HUES48 (cell line): ENCODE results near the gene TRPC6.

Source experiments
- H3K27ac ChIP-seq: one replicate; pipeline ENCODE4 v1.7.0; 2013; ENCODE audit warnings: low read depth, low read length, inconsistent platforms
- H3K27me3 ChIP-seq: 2 replicates; pipeline ENCODE4 v1.6.1; 2013; ENCODE audit warnings: mild to moderate bottlenecking, low read length; ENCODE audit not compliant: control insufficient read depth, insufficient read depth
- H3K36me3 ChIP-seq: 2 replicates; pipeline ENCODE4 v1.6.1; 2013; ENCODE audit warnings: low read length; ENCODE audit not compliant: control insufficient read depth, insufficient read depth
- H3K4me1 ChIP-seq: 2 replicates; pipeline ENCODE4 v1.6.1; 2013; ENCODE audit warnings: mild to moderate bottlenecking, low read length; ENCODE audit not compliant: control insufficient read depth, insufficient read depth
- H3K4me3 ChIP-seq: 2 replicates; pipeline ENCODE4 v1.5.1; 2013; ENCODE audit warnings: mild to moderate bottlenecking, low read depth, low read length
- H3K9ac ChIP-seq: 2 replicates; pipeline ENCODE4 v1.6.1; 2013; ENCODE audit warnings: mild to moderate bottlenecking, low read depth, low read length, moderate library complexity
- H3K9me3 ChIP-seq: 2 replicates; pipeline ENCODE4 v1.6.1; 2013; ENCODE audit warnings: low read length; ENCODE audit not compliant: control insufficient read depth, insufficient read depth

The TRPC6 gene

GRCh38 chr11:101523634-101524260, 60.1 kb downstream of the TRPC6 start:
- Histone ChIP-seq H3K4me3 (no peak overlapping the region; the same call in 1 of the 2 replicates), H3K4me1 (peaks cover 16% of the 10 kb centered on the region), H3K9ac (no peak overlapping the region), H3K9me3 (peaks cover 25% of the 10 kb centered on the region), H3K27ac (peak overlapping the region; percentile 90), H3K27me3 (no peaks in the 10 kb centered on the region), H3K36me3 (no peaks in the 10 kb centered on the region)

DNA sequence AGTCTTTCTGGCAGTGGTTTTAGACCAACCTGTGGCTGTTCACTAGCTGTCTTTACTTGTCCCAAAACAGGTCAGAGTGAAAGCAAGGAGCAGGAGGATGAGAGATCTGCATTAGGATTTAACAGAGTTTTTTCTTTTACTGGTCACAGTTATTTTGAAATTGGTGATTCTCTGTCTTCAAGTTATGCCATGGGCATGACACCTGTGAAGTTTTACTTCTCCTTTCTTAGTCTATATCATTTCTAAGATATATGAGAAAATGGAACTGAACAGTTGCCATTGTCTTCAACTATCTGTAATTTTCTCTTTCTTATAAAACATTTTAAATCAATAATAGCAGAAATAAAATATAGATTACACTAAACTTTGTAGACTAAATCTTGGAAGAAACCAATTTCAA, 60.6 kb downstream of the TRPC6 start:
- Histone ChIP-seq H3K27ac (peak overlapping the region; percentile 90), H3K4me3 (no peak overlapping the region), H3K4me1 (peaks cover 16% of the 10 kb centered on the region), H3K9me3 (peaks cover 25% of the 10 kb centered on the region), H3K9ac (no peak overlapping the region), H3K27me3 (no peaks in the 10 kb centered on the region), H3K36me3 (no peaks in the 10 kb centered on the region)

GRCh38 chr11:101521821-101522220, 62.0 kb downstream of the TRPC6 start:
- H3K36me3 ChIP-seq: no peaks in the 10 kb centered on the region
- no peak overlapping the region for H3K4me3 ChIP-seq
- H3K27ac ChIP-seq: no peak overlapping the region

GRCh38 chr11:101516546-101516945, 67.3 kb downstream of the TRPC6 start:
- peaks cover 14% of the 10 kb centered on the region for H3K9me3 ChIP-seq
- peaks cover 30% of the 10 kb centered on the region for H3K4me1 ChIP-seq
- peak overlapping the region; percentile 57 for H3K27ac ChIP-seq
- H3K9ac ChIP-seq: no peak overlapping the region
- H3K27me3 ChIP-seq: no peaks in the 10 kb centered on the region
- no peaks in the 10 kb centered on the region for H3K36me3 ChIP-seq
- H3K4me3 ChIP-seq: no peak overlapping the region

More at GRCh38 chr11:101521821-101522220, 62.0 kb downstream of the TRPC6 start:
- Histone ChIP-seq H3K9ac (no peak overlapping the region), H3K27me3 (no peaks in the 10 kb centered on the region), H3K9me3 (peaks cover 25% of the 10 kb centered on the region), H3K4me1 (peaks cover 19% of the 10 kb centered on the region)

DNA sequence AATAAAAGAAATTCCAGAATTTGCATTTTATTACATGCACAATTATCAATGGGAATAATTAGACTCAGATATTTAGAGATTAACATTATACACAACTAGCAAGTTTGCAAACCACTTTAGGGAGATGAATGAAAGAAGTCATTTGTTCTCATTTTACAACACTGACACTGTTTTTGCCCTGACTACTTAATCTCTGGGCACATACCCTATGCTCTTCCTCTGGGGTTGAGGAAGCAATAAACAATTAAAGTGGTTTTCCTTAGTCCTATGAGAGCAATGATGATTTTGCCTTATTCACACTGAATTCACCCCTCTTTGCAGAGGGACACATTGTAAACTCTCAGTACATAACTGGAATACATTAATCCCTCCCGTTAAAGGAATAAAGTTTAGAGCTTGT, 72.7 kb downstream of the TRPC6 start:
- Histone ChIP-seq H3K27me3 (no peaks in the 10 kb centered on the region), H3K4me1 (peaks cover 25% of the 10 kb centered on the region), H3K9me3 (no peaks in the 10 kb centered on the region), H3K9ac (no peak overlapping the region), H3K4me3 (no peak overlapping the region), H3K36me3 (no peaks in the 10 kb centered on the region), H3K27ac (no peak overlapping the region)

- H3K4me1 ChIP-seq: peaks cover 20% of the 10 kb centered on the region
- H3K27ac ChIP-seq: no peak overlapping the region
- no peaks in the 10 kb centered on the region for H3K9me3 ChIP-seq
- H3K27me3 ChIP-seq: no peaks in the 10 kb centered on the region
- H3K36me3 ChIP-seq: no peaks in the 10 kb centered on the region
- no peak overlapping the region for H3K9ac ChIP-seq
- no peak overlapping the region for H3K4me3 ChIP-seq
Measured at GRCh38 chr11:101510591-101510990, 73.2 kb downstream of the TRPC6 start.

DNA sequence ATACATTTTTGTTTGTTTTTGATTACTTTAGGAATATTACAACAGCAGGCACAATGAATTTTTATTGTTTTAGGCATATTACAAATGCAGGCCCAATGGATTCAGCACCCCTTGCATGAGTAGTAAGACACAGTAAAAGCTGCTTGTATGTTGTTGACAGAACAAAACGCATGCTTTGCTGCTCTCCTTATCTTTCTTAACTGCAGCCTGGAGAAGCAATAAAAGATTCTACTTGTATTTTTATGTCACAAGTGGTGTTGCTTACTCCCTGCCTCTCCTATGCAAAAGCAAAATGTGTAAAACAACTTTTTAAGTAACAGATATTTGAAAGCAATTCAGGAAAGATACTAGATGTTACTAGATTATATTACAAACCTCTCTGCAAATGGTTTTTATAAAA, 73.9 kb downstream of the TRPC6 start:
- no peaks in the 10 kb centered on the region for H3K9me3 ChIP-seq
- H3K4me1 ChIP-seq: peaks cover 14% of the 10 kb centered on the region
- H3K9ac ChIP-seq: no peak overlapping the region
- H3K36me3 ChIP-seq: no peaks in the 10 kb centered on the region
- H3K27ac ChIP-seq: no peak overlapping the region
- H3K27me3 ChIP-seq: no peaks in the 10 kb centered on the region
- no peak overlapping the region for H3K4me3 ChIP-seq

DNA sequence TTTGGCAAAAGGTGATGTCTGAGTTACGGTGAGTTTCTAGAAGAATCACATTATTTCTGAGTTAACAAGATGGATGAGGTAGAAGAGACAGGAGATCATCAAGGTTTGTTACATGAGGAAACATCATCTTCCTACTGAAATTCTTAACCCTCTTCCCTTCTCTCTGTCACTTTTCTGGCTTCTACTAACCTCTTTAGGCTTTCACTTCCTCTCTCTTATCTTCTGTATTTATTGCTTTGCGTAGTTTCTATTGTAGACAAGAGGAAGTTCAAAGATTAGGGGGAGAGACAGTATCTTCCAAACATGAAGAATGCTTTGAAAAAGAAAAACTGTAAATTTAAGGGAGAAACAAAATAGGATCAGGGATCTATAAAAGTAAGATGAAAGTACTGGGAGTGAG, 75.4 kb downstream of the TRPC6 start:
- Histone ChIP-seq H3K27me3 (no peaks in the 10 kb centered on the region), H3K4me1 (peaks cover 5% of the 10 kb centered on the region; the same call in 1 of the 2 replicates), H3K9ac (no peak overlapping the region), H3K9me3 (no peaks in the 10 kb centered on the region), H3K4me3 (no peak overlapping the region), H3K36me3 (no peaks in the 10 kb centered on the region), H3K27ac (no peak overlapping the region)

- H3K9ac ChIP-seq: no peak overlapping the region
- no peaks in the 10 kb centered on the region for H3K9me3 ChIP-seq
- no peak overlapping the region for H3K27ac ChIP-seq
- H3K36me3 ChIP-seq: no peaks in the 10 kb centered on the region
- no peak overlapping the region for H3K4me3 ChIP-seq
- H3K4me1 ChIP-seq: no peaks in the 10 kb centered on the region
- H3K27me3 ChIP-seq: no peaks in the 10 kb centered on the region
Measured at GRCh38 chr11:101498891-101499290, 84.9 kb downstream of the TRPC6 start.

DNA sequence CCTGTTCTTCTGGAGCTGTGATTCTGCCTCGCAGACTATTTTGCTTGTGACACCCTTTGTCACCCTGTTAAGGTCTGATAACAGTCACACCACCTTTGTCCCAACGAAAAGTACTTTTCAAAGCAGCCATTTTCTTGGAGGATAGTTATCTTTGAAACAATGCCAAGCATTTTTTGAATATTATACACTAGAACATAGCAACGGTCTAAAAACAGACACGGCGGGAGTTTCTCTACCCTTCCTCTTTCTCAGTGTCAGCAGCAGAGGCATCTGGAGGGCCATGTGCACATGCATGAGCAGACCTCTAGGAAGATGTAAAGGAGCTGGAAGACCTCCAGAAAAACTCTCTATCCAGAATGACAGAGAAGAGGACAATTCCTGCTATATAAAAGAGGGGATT, 86.5 kb downstream of the TRPC6 start:
- H3K9ac ChIP-seq: no peak overlapping the region

GRCh38 chr11:101487775-101488174, 96.0 kb downstream of the TRPC6 start:
- H3K27me3 ChIP-seq: no peaks in the 10 kb centered on the region
- H3K9ac ChIP-seq: no peak overlapping the region
- H3K4me3 ChIP-seq: no peak overlapping the region
- H3K4me1 ChIP-seq: peaks cover 17% of the 10 kb centered on the region
- H3K36me3 ChIP-seq: no peaks in the 10 kb centered on the region
- H3K27ac ChIP-seq: no peak overlapping the region
- H3K9me3 ChIP-seq: no peaks in the 10 kb centered on the region

More for the DNA sequence above, 86.5 kb downstream of the TRPC6 start:
- Histone ChIP-seq H3K27ac (no peak overlapping the region), H3K36me3 (no peaks in the 10 kb centered on the region), H3K9me3 (no peaks in the 10 kb centered on the region), H3K4me3 (no peak overlapping the region), H3K4me1 (no peaks in the 10 kb centered on the region), H3K27me3 (no peaks in the 10 kb centered on the region)
